Stomach (tissue), 4 donors: ENCODE results near the gene VSIG2.

Experiments
- CTCF ChIP-seq, 7 experiments: fragments of 450-650 bp in 4 of 7; fragments of 200-600 bp in 3 of 7; sonication (generic) in 3 of 7; IDR thresholded peaks; one replicate each; pipeline ENCODE4 v1.5.1; 2016 to 2019; ENCODE audit warnings: antibody characterized with exemption in 7 of 7, control low read depth in 2 of 7, mild to moderate bottlenecking in 1 of 7
- EP300 ChIP-seq: sonication (generic); formaldehyde crosslinking; IDR thresholded peaks from one replicate; pipeline ENCODE4 v1.6.1; 2017; ENCODE audit warnings: antibody characterized with exemption
- POLR2A ChIP-seq, 4 donors: fragments of 450-650 bp; IDR thresholded peaks; one replicate each; pipeline ENCODE4 v1.6.1; 2016; ENCODE audit warnings: antibody characterized with exemption in 4 of 4, control low read depth in 2 of 4, mild to moderate bottlenecking in 1 of 4, moderate library complexity in 1 of 4
- POLR2AphosphoS5 ChIP-seq, 3 donors: sonication (generic); formaldehyde crosslinking; IDR thresholded peaks; one replicate each; pipeline ENCODE4 v1.6.1; 2016; ENCODE audit warnings: antibody characterized with exemption in 3 of 3

GRCh38 chr11:124712392-124712791 is 39.7 kb downstream of the VSIG2 start:
- TF ChIP-seq POLR2A (IDR thresholded peaks at IDR 0.05) = no peak
- no peak for TF ChIP-seq CTCF (IDR thresholded peaks at IDR 0.05)
- no peak for TF ChIP-seq EP300
- TF ChIP-seq POLR2AphosphoS5 (IDR thresholded peaks at IDR 0.05) = no peak
